ENCODE results near the gene TMEM175.

- TF ChIP-seq, protein P1, sequence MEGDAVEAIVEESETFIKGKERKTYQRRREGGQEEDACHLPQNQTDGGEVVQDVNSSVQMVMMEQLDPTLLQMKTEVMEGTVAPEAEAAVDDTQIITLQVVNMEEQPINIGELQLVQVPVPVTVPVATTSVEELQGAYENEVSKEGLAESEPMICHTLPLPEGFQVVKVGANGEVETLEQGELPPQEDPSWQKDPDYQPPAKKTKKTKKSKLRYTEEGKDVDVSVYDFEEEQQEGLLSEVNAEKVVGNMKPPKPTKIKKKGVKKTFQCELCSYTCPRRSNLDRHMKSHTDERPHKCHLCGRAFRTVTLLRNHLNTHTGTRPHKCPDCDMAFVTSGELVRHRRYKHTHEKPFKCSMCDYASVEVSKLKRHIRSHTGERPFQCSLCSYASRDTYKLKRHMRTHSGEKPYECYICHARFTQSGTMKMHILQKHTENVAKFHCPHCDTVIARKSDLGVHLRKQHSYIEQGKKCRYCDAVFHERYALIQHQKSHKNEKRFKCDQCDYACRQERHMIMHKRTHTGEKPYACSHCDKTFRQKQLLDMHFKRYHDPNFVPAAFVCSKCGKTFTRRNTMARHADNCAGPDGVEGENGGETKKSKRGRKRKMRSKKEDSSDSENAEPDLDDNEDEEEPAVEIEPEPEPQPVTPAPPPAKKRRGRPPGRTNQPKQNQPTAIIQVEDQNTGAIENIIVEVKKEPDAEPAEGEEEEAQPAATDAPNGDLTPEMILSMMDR (conservative IDR thresholded peaks at IDR 0.05; ENCODE audit: low read depth, low read length), result 0 out of 2 replicates have a peak, but pooled peaks have one; percentile 14
- no peak for TF ChIP-seq EZH2 (IDR thresholded peaks at IDR 0.05; ENCODE audit: borderline replicate concordance, low read depth, low read length, poor library complexity, severe bottlenecking)
Observed at GRCh38 chr4:896216-896615, 36.0 kb upstream of the TMEM175 start.
